SIG-M5 (cell line): ENCODE data around the gene WTAP.
"Not testable (repeated sequence)": the region's sequence is repeated elsewhere in the genome, so short reads cannot be mapped to it uniquely, and the experiment has no call there.

Source experiments
- DNase-seq: peaks from one replicate; lab custom pipeline; 2025; lab: John Stamatoyannopoulos, UW

WTAP gene

GRCh38 chr6:159729598-159730331 is 2.5 kb downstream of the WTAP start:
- no peak for DNase-seq

- DNase-seq: no peak
Measured at GRCh38 chr6:159730332-159730676, 3.0 kb downstream of the WTAP start.

- not testable (repeated sequence) for DNase-seq
Measured at GRCh38 chr6:159732550-159732949, 5.2 kb downstream of the WTAP start.

GRCh38 chr6:159733395-159733794 is 6.1 kb downstream of the WTAP start:
- DNase-seq: not testable (repeated sequence)

GRCh38 chr6:159736908-159737307 is 9.6 kb downstream of the WTAP start:
- DNase-seq: no peak

- DNase-seq: peak; percentile 53
Measured at GRCh38 chr6:159739341-159739740, 12.0 kb downstream of the WTAP start.

GRCh38 chr6:159742165-159742564 is 14.9 kb downstream of the WTAP start:
- no peak for DNase-seq

GRCh38 chr6:159745081-159745480 is 17.8 kb downstream of the WTAP start:
- DNase-seq: no peak

- DNase-seq: no peak
Measured at GRCh38 chr6:159746759-159747158, 19.5 kb downstream of the WTAP start.

GRCh38 chr6:159748127-159748526 is 20.8 kb downstream of the WTAP start:
- not testable (repeated sequence) for DNase-seq

- no peak for DNase-seq
Measured at GRCh38 chr6:159751448-159751847, 24.1 kb downstream of the WTAP start.

- DNase-seq: no peak
Measured at GRCh38 chr6:159753081-159753872, 26.0 kb downstream of the WTAP start.

GRCh38 chr6:159754401-159754800 is 27.1 kb downstream of the WTAP start:
- DNase-seq: no peak

- no peak for DNase-seq
Measured at GRCh38 chr6:159754959-159755914, 27.9 kb downstream of the WTAP start.

GRCh38 chr6:159756508-159756907 is 29.2 kb downstream of the WTAP start:
- DNase-seq: no peak

GRCh38 chr6:159758031-159759001 is 31.0 kb downstream of the WTAP start:
- no peak for DNase-seq

GRCh38 chr6:159759645-159760044 is 32.3 kb downstream of the WTAP start:
- no peak for DNase-seq

GRCh38 chr6:159760602-159761057 is 33.3 kb downstream of the WTAP start:
- DNase-seq: no peak

GRCh38 chr6:159761129-159761872 is 34.0 kb downstream of the WTAP start:
- no peak for DNase-seq
